H9 (cell line): ENCODE results near the gene IGFBP4. TPM values are rescaled to one million over a fixed set of nuclear protein-coding genes. Genes with fewer than 3 reads are reported as not detected.

Source experiments
- DNase-seq: peaks from one replicate; pipeline ENCODE4 v3.0.0-alpha.2; 2017
- H2AFZ ChIP-seq: one replicate; pipeline ENCODE4 v1.6.1; 2013; ENCODE audit warnings: mild to moderate bottlenecking, low read length, control low read depth, moderate library complexity
- H2AK5ac ChIP-seq: 2 replicates; pipeline ENCODE4 v1.6.1; 2013; ENCODE audit warnings: low read length, control low read depth, mixed read lengths; ENCODE audit not compliant: insufficient read length
- H2BK120ac ChIP-seq: one replicate; pipeline ENCODE4 v1.6.1; 2013; ENCODE audit warnings: low read depth, mild to moderate bottlenecking, low read length, control low read depth, inconsistent platforms; ENCODE audit not compliant: poor library complexity, severe bottlenecking
- H2BK12ac ChIP-seq: 2 replicates; pipeline ENCODE4 v1.6.1; 2013; ENCODE audit warnings: low read length, control low read depth, mixed read lengths, low read depth; ENCODE audit not compliant: insufficient read length
- H2BK15ac ChIP-seq: 2 replicates; pipeline ENCODE4 v1.6.1; 2013; ENCODE audit warnings: low read depth, low read length, control low read depth
- H2BK20ac ChIP-seq: one replicate; pipeline ENCODE4 v1.6.1; 2013; ENCODE audit warnings: low read depth, mild to moderate bottlenecking, low read length, control low read depth, inconsistent platforms; ENCODE audit not compliant: poor library complexity, severe bottlenecking
- H2BK5ac ChIP-seq: 2 replicates; pipeline ENCODE4 v1.6.1; 2013; ENCODE audit warnings: low read length, control low read depth, mixed read lengths; ENCODE audit not compliant: insufficient read length
- H3K14ac ChIP-seq: 2 replicates; pipeline ENCODE4 v1.6.1; 2013; ENCODE audit warnings: low read length, control low read depth; ENCODE audit not compliant: insufficient read depth
- H3K18ac ChIP-seq: 2 replicates; pipeline ENCODE4 v1.6.1; 2013; ENCODE audit warnings: low read depth, mild to moderate bottlenecking, mixed read lengths, low read length, control low read depth; ENCODE audit not compliant: insufficient read length
- H3K23ac ChIP-seq: 2 replicates; pipeline ENCODE4 v1.6.1; 2013; ENCODE audit warnings: low read length, control low read depth, mixed read lengths, low read depth; ENCODE audit not compliant: insufficient read length
- H3K23me2 ChIP-seq: 2 replicates; pipeline ENCODE4 v1.6.1; 2013; ENCODE audit warnings: low read depth, mild to moderate bottlenecking, mixed read lengths, low read length, control low read depth; ENCODE audit not compliant: insufficient read length, poor library complexity, severe bottlenecking
- H3K27ac ChIP-seq: 2 replicates; pipeline ENCODE4 v1.5.1; 2013; ENCODE audit warnings: low read length, control low read depth, mixed read lengths, low read depth; ENCODE audit not compliant: insufficient read length
- H3K27me3 ChIP-seq: 2 replicates; pipeline ENCODE4 v1.6.1; 2013; ENCODE audit warnings: low read length, control low read depth, inconsistent platforms; ENCODE audit not compliant: insufficient read depth
- H3K4ac ChIP-seq: 2 replicates; pipeline ENCODE4 v1.6.1; 2013; ENCODE audit warnings: low read depth, mild to moderate bottlenecking, control low read depth, inconsistent platforms, low read length, moderate library complexity
- H3K4me1 ChIP-seq: 2 replicates; pipeline ENCODE4 v1.6.1; 2013; ENCODE audit warnings: low read length, control low read depth, inconsistent platforms; ENCODE audit not compliant: insufficient read depth
- H3K4me2 ChIP-seq: 2 replicates; pipeline ENCODE4 v1.6.1; 2013; ENCODE audit warnings: low read length, control low read depth, mixed read lengths; ENCODE audit not compliant: insufficient read length, insufficient read depth
- H3K56ac ChIP-seq: 2 replicates; pipeline ENCODE4 v1.6.1; 2013; ENCODE audit warnings: low read depth, mild to moderate bottlenecking, mixed read lengths, low read length, control low read depth; ENCODE audit not compliant: insufficient read length
- H3K79me1 ChIP-seq: 2 replicates; pipeline ENCODE4 v1.6.1; 2013; ENCODE audit warnings: low read depth, mild to moderate bottlenecking, moderate library complexity, low read length, control low read depth, inconsistent platforms; ENCODE audit not compliant: insufficient read depth, poor library complexity, severe bottlenecking
- H3K79me2 ChIP-seq: 2 replicates; pipeline ENCODE4 v1.6.1; 2013; ENCODE audit warnings: low read length, control low read depth, inconsistent platforms; ENCODE audit not compliant: insufficient read depth
- H3K9ac ChIP-seq: 2 replicates; pipeline ENCODE4 v1.6.1; 2013; ENCODE audit warnings: low read length, control low read depth, mixed read lengths; ENCODE audit not compliant: insufficient read length; ENCODE audit errors: extremely low read depth
- H3K9me3 ChIP-seq: one replicate; pipeline ENCODE4 v1.6.1; 2013; ENCODE audit warnings: low read depth, low read length, inconsistent platforms; ENCODE audit not compliant: control insufficient read depth
- H3T11ph ChIP-seq: one replicate; pipeline ENCODE4 v1.6.1; 2013; ENCODE audit warnings: mild to moderate bottlenecking, low read length, control low read depth, inconsistent platforms
- H4K20me1 ChIP-seq: one replicate; pipeline ENCODE4 v1.6.1; 2013; ENCODE audit not compliant: control insufficient read depth, insufficient read length, insufficient read depth
- H4K5ac ChIP-seq: 2 replicates; pipeline ENCODE4 v1.6.1; 2013; ENCODE audit warnings: low read depth, mild to moderate bottlenecking, mixed read lengths, low read length, control low read depth; ENCODE audit not compliant: insufficient read length
- H4K8ac ChIP-seq: replicated peaks from 2 replicates; pipeline ENCODE4 v1.6.1; 2013; ENCODE audit warnings: low read length, control low read depth, mixed read lengths, low read depth; ENCODE audit not compliant: insufficient read length
- H4K91ac ChIP-seq: 2 replicates; pipeline ENCODE4 v1.6.1; 2013; ENCODE audit warnings: low read depth, mild to moderate bottlenecking, moderate library complexity, mixed read lengths, low read length, control low read depth; ENCODE audit not compliant: insufficient read length
- H3K27ac Mint-ChIP-seq, 3 experiments: 2 replicates in 2 of 3; 3 replicates in 1 of 3; pipeline ENCODE4 v1.8.0; 2020 to 2021; ENCODE audit warnings: mixed read lengths in 3 of 3, mild to moderate bottlenecking in 1 of 3, moderate library complexity in 1 of 3
- H3K27me3 Mint-ChIP-seq: 2 replicates; pipeline ENCODE4 v1.8.0; 2021; ENCODE audit warnings: low read depth, mild to moderate bottlenecking, moderate library complexity, mixed read lengths
- H3K36me3 Mint-ChIP-seq, 3 experiments: 2 replicates in 2 of 3; 3 replicates in 1 of 3; pipeline ENCODE4 v1.8.0; 2020 to 2021; ENCODE audit warnings: low read depth in 3 of 3, mixed read lengths in 3 of 3; ENCODE audit not compliant: insufficient read depth in 1 of 3
- H3K4me1 Mint-ChIP-seq, 2 experiments: 2 replicates each; pipeline ENCODE4 v1.8.0; 2020; ENCODE audit warnings: mixed read lengths in 2 of 2
- H3K4me3 Mint-ChIP-seq, 2 experiments: 2 replicates in 1 of 2; 3 replicates in 1 of 2; pipeline ENCODE4 v1.8.0; 2020 to 2021; ENCODE audit warnings: mild to moderate bottlenecking in 2 of 2, mixed read lengths in 2 of 2, moderate library complexity in 1 of 2
- H3K9me3 Mint-ChIP-seq, 2 experiments: 2 replicates in 1 of 2; 3 replicates in 1 of 2; pipeline ENCODE4 v1.8.0; 2020; ENCODE audit warnings: mild to moderate bottlenecking in 2 of 2, mixed read lengths in 2 of 2, moderate library complexity in 1 of 2
- CTCF ChIP-seq: fragments of 200-600 bp; sonication (generic); conservative IDR thresholded peaks from 3 replicates; pipeline ENCODE4 v1.8.0; 2021; ENCODE audit warnings: antibody characterized with exemption, mild to moderate bottlenecking
- WGBS: extraction: QIAGEN DNeasy Blood & Tissue Kit; methylation state at CpG from one replicate; pipeline ENCODE4 v1.1.7; 2013; ENCODE audit warnings: missing lambda C conversion rate, low lambda C conversion rate, mixed read lengths; ENCODE audit not compliant: insufficient read length; ENCODE audit errors: extremely low coverage; 5-methylcytosine and 5-hydroxymethylcytosine counted together
- total RNA-seq: library from RNA; stranded (reverse); gene quantifications from 2 replicates; pipeline ENCODE4 v1.2.1, GENCODE V29; 2021

Gene IGFBP4
- total RNA-seq, 1 experiment from 2014 or later = 49.9 TPM

GRCh38 chr17:40473573-40474365, 30.5 kb downstream of the IGFBP4 start:
- 100% methylated on average over 2 of the region's 16 CpGs for WGBS
- no peak overlapping the region for H4K5ac ChIP-seq
- no peak overlapping the region for H3T11ph ChIP-seq
- DNase-seq = no peak
- H3K4ac ChIP-seq = no peak overlapping the region
- no peak overlapping the region for H3K14ac ChIP-seq
- H4K20me1 ChIP-seq = no peaks in the 10 kb centered on the region
- no peak overlapping the region for H2AK5ac ChIP-seq
- H3K27ac ChIP-seq = no peak overlapping the region
- no peaks in the 10 kb centered on the region for H3K79me1 ChIP-seq
- peaks cover 24 to 29% of the 10 kb centered on the region in 2 experiments for H3K4me1 Mint-ChIP-seq
- H3K4me2 ChIP-seq = no peak overlapping the region
- H3K9me3 ChIP-seq = no peaks in the 10 kb centered on the region
- peaks cover 5% of the 10 kb centered on the region; the same call in 1 of the 2 replicates for H3K4me1 ChIP-seq
- H2BK5ac ChIP-seq = no peak overlapping the region
- H3K27me3 ChIP-seq = no peaks in the 10 kb centered on the region
- H3K27me3 Mint-ChIP-seq = peaks cover 8% of the 10 kb centered on the region; the same call in 1 of the 2 replicates
- no peak overlapping the region for H3K23ac ChIP-seq
- no peak overlapping the region for H2BK12ac ChIP-seq
- H3K27ac Mint-ChIP-seq = no peak overlapping the region
- H2AFZ ChIP-seq = no peak overlapping the region
- peaks cover 16 to 17% of the 10 kb centered on the region in 2 experiments for H3K9me3 Mint-ChIP-seq
- no peak overlapping the region for H3K9ac ChIP-seq
- H3K56ac ChIP-seq = no peak overlapping the region
- H3K36me3 Mint-ChIP-seq = peaks cover 0 to 21% (median 9%) of the 10 kb centered on the region in 3 experiments; a peak in 5 of 7 replicates
- H2BK20ac ChIP-seq = no peak overlapping the region
- H3K23me2 ChIP-seq = no peaks in the 10 kb centered on the region
- no peak overlapping the region for H2BK120ac ChIP-seq
- no peak for TF ChIP-seq CTCF
- no peaks in the 10 kb centered on the region for H3K79me2 ChIP-seq
- no peak overlapping the region for H4K91ac ChIP-seq
- no peak overlapping the region for H4K8ac ChIP-seq
- no peak overlapping the region for H2BK15ac ChIP-seq
- H3K4me3 Mint-ChIP-seq = no peak overlapping the region
- no peak overlapping the region for H3K18ac ChIP-seq
